Thoracic aorta (tissue), 2 donors: ENCODE results near the gene CR1. TPM values are rescaled to one million over a fixed set of nuclear protein-coding genes. Genes with fewer than 3 reads are reported as not detected.
"Not testable (repeated sequence)": the region's sequence is repeated elsewhere in the genome, so short reads cannot be mapped to it uniquely, and the experiment has no call there.

Source experiments
- ATAC-seq: fragments of 150-250 bp; one replicate; pipeline ENCODE4 v1.8.0; 2017; ENCODE audit warnings: low read depth; ENCODE audit not compliant: insufficient number of reproducible peaks, low FRiP score
- DNase-seq: peaks from one replicate; pipeline ENCODE4 v3.0.0-alpha.2; 2020; ENCODE audit warnings: low spot score
- H3K27ac ChIP-seq, 2 donors: fragments of 200-600 bp; sonication (generic); 1 replicate in 1 of 2; 2 replicates in 1 of 2; pipeline ENCODE4 v1.5.1; 2016; ENCODE audit warnings: mild to moderate bottlenecking in 2 of 2, moderate library complexity in 2 of 2
- H3K27me3 ChIP-seq: fragments of 200-600 bp; sonication (generic); replicated peaks from 2 replicates; pipeline ENCODE4 v1.6.0; 2016; ENCODE audit warnings: mild to moderate bottlenecking; ENCODE audit not compliant: insufficient read depth
- H3K36me3 ChIP-seq: fragments of 200-600 bp; sonication (generic); one replicate; pipeline ENCODE4 v1.5.1; 2016
- H3K4me1 ChIP-seq, 2 donors: fragments of 200-600 bp; sonication (generic); 1 replicate in 1 of 2; 2 replicates in 1 of 2; pipeline versions ENCODE4 v1.5.1 to v1.6.0; 2016; ENCODE audit warnings: low read depth in 2 of 2, mild to moderate bottlenecking in 1 of 2; ENCODE audit not compliant: control insufficient read depth in 1 of 2
- H3K4me3 ChIP-seq: fragments of 200-600 bp; sonication (generic); 2 replicates; pipeline ENCODE4 v1.5.1; 2016; ENCODE audit warnings: mild to moderate bottlenecking
- H3K9me3 ChIP-seq: fragments of 200-600 bp; sonication (generic); 2 replicates; pipeline ENCODE4 v1.5.1; 2016
- total RNA-seq, 2 donors: library from RNA; depleted of rRNA; stranded (reverse); fragments of >200 nt; gene quantifications; one replicate each; pipeline versions ENCODE4 v1.1.0 to v1.2.3, GENCODE V29; 2016
- TF ChIP-seq, protein P1 (sequence below): fragments of 200-600 bp; sonication (generic); IDR thresholded peaks from one replicate; pipeline ENCODE4 v1.5.1; 2019; ENCODE audit warnings: antibody characterized with exemption

The CR1 gene
- total RNA-seq, 2 donors from 2014 or later = 5.0 to 17.4 TPM

DNA sequence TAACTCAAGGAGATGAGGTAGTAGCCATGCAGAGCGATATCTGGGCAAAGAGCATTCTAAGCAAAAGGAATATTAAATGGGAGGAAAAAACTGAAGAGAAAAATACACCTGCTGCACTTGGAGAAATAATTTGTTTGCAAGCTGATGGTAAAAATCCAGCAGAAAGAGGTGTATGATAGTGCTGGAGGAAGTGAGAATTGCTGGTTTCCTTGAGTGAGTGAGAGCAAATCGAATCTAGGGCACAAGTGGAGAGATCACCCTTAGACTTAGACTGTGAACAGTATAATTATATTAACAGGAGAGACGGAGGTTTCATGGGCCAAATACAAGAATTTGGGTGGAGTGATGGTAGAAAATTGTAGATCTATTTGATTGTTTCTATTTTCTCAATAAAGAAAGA lies 2.7 kb upstream of the CR1 start:
- no peak for ATAC-seq

GRCh38 chr1:207494171-207494570 lies 1.8 kb upstream of the CR1 start:
- Histone ChIP-seq H3K9me3 (no peaks in the 10 kb centered on the region), H3K4me1 (no peaks in the 10 kb centered on the region), H3K4me3 (no peak overlapping the region), H3K27ac (no peak overlapping the region), H3K27me3 (no peaks in the 10 kb centered on the region), H3K36me3 (no peaks in the 10 kb centered on the region)
- TF ChIP-seq, protein P1, sequence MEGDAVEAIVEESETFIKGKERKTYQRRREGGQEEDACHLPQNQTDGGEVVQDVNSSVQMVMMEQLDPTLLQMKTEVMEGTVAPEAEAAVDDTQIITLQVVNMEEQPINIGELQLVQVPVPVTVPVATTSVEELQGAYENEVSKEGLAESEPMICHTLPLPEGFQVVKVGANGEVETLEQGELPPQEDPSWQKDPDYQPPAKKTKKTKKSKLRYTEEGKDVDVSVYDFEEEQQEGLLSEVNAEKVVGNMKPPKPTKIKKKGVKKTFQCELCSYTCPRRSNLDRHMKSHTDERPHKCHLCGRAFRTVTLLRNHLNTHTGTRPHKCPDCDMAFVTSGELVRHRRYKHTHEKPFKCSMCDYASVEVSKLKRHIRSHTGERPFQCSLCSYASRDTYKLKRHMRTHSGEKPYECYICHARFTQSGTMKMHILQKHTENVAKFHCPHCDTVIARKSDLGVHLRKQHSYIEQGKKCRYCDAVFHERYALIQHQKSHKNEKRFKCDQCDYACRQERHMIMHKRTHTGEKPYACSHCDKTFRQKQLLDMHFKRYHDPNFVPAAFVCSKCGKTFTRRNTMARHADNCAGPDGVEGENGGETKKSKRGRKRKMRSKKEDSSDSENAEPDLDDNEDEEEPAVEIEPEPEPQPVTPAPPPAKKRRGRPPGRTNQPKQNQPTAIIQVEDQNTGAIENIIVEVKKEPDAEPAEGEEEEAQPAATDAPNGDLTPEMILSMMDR = no peak
- DNase-seq = no peak
- ATAC-seq = no peak

More for the DNA sequence above, 2.7 kb upstream of the CR1 start:
- Histone ChIP-seq H3K27ac (no peak overlapping the region), H3K27me3 (no peaks in the 10 kb centered on the region), H3K9me3 (no peaks in the 10 kb centered on the region), H3K4me3 (no peak overlapping the region), H3K4me1 (no peaks in the 10 kb centered on the region), H3K36me3 (no peaks in the 10 kb centered on the region)
- DNase-seq = no peak
- TF ChIP-seq, protein P1 = no peak

DNA sequence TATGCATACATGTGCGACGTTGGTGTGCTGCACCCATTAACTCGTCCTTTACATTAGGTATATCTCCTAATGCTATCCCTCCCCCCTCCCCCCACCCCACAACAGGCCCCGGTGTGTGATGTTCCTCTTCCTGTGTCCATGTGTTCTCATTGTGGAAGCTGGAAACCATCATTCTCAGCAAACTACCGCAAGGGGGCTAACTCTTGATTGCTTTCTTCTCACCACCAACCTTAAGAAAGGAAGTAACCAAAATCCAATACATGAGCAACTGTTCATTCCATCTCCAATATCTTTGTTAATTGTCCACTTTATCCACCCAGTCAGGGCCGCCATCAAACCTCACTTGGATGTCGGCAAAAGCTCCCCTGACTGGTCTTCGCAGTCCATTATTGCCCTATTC lies 676 bp upstream of the CR1 start:
- not testable (repeated sequence) for H3K36me3 ChIP-seq, H3K27ac ChIP-seq, ATAC-seq, H3K9me3 ChIP-seq, H3K27me3 ChIP-seq, DNase-seq, H3K4me3 ChIP-seq, H3K4me1 ChIP-seq

GRCh38 chr1:207497941-207498340 lies 2.0 kb downstream of the CR1 start:
- no peak for ATAC-seq
- H3K27ac ChIP-seq = no peak overlapping the region
- no peak for DNase-seq
- H3K9me3 ChIP-seq = no peaks in the 10 kb centered on the region
- H3K36me3 ChIP-seq = no peaks in the 10 kb centered on the region
- H3K4me1 ChIP-seq = no peaks in the 10 kb centered on the region
- TF ChIP-seq, protein P1 = no peak
- no peaks in the 10 kb centered on the region for H3K27me3 ChIP-seq
- no peak overlapping the region for H3K4me3 ChIP-seq

- no peak for ATAC-seq
Observed at GRCh38 chr1:207499573-207499972, 3.6 kb downstream of the CR1 start.

DNA sequence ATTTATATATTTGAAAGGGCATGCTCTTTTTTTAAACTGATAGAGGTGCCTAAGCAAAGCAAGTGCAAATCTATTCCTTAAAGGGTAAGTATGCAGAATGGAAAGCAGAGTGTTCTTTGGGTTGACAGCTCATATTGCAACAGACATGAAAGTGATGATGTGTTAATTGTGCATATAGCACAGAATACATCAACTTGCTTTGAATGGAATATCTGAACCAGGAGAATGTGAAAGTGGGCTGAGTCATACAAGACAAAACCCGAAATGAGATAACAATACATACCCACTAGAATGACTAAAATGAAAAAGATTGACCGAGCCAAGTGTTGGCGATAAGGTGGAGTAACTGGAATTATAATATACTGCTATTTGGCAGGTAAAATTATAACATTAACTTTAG lies 4.3 kb downstream of the CR1 start:
- TF ChIP-seq, protein P1 = no peak
- Histone ChIP-seq H3K27me3 (no peaks in the 10 kb centered on the region), H3K9me3 (no peaks in the 10 kb centered on the region), H3K36me3 (no peaks in the 10 kb centered on the region), H3K4me1 (no peaks in the 10 kb centered on the region), H3K27ac (no peak overlapping the region), H3K4me3 (no peak overlapping the region)
- no peak for ATAC-seq
- no peak for DNase-seq

More at GRCh38 chr1:207499573-207499972, 3.6 kb downstream of the CR1 start:
- Histone ChIP-seq H3K9me3 (no peaks in the 10 kb centered on the region), H3K27ac (no peak overlapping the region), H3K4me3 (no peak overlapping the region), H3K36me3 (no peaks in the 10 kb centered on the region), H3K4me1 (no peaks in the 10 kb centered on the region), H3K27me3 (no peaks in the 10 kb centered on the region)
- DNase-seq = no peak
- TF ChIP-seq, protein P1 = peak; percentile 31
